ENCODE measurements around the gene PCCA. TPM values are rescaled to one million over a fixed set of nuclear protein-coding genes. Genes with fewer than 3 reads are reported as not detected.
"Not testable (repeated sequence)": the region's sequence is repeated elsewhere in the genome, so short reads cannot be mapped to it uniquely, and the experiment has no call there.

PCCA gene
- polyA plus RNA-seq, 2 donors: 11.1 to 15.2 TPM

- Histone ChIP-seq H3K4me3 (ENCODE audit: low read depth in 1 of 2, low read length in 2 of 2) (no peak overlapping the region), H3K27ac (ENCODE audit: low read depth in 2 of 2, low read length in 1 of 2) (no peak overlapping the region), H3K9me3 (ENCODE audit: control insufficient read depth in 2 of 2, insufficient read depth in 1 of 2, low read depth in 1 of 2, low read length in 1 of 2) (no peaks in the 10 kb centered on the region), H3K4me1 (ENCODE audit: control insufficient read depth in 2 of 2, insufficient read depth in 2 of 2, low read length in 1 of 2) (no peaks in the 10 kb centered on the region), H3K27me3 (ENCODE audit: control insufficient read depth in 1 of 2, insufficient read depth in 2 of 2, low read length in 2 of 2) (no peaks in the 10 kb centered on the region), H3K36me3 (ENCODE audit: control insufficient read depth in 2 of 2, insufficient read depth in 2 of 2, low read length in 1 of 2) (peaks cover 0 to 6% of the 10 kb centered on the region in 2 donors)
- WGBS, 2 donors: 82 to 85% methylated on average over 19 of the region's 19 CpGs
Observed at GRCh38 chr13:100521851-100522617, 433.1 kb downstream of the PCCA start.

- Histone ChIP-seq H3K4me1 (ENCODE audit: control insufficient read depth in 2 of 2, insufficient read depth in 2 of 2, low read length in 1 of 2) (no peaks in the 10 kb centered on the region), H3K36me3 (ENCODE audit: control insufficient read depth in 2 of 2, insufficient read depth in 2 of 2, low read length in 1 of 2) (peaks cover 0 to 6% of the 10 kb centered on the region in 2 donors), H3K27ac (ENCODE audit: low read depth in 2 of 2, low read length in 1 of 2) (no peak overlapping the region), H3K4me3 (ENCODE audit: low read depth in 1 of 2, low read length in 2 of 2) (no peak overlapping the region), H3K27me3 (ENCODE audit: control insufficient read depth in 1 of 2, insufficient read depth in 2 of 2, low read length in 2 of 2) (no peaks in the 10 kb centered on the region), H3K9me3 (ENCODE audit: control insufficient read depth in 2 of 2, insufficient read depth in 1 of 2, low read depth in 1 of 2, low read length in 1 of 2) (no peaks in the 10 kb centered on the region)
- 93 to 94% methylated on average over 9 of the region's 9 CpGs for WGBS, 2 donors
Observed at GRCh38 chr13:100522618-100523309, 433.9 kb downstream of the PCCA start.

GRCh38 chr13:100523411-100523810 is 434.5 kb downstream of the PCCA start:
- H3K27me3 ChIP-seq (ENCODE audit: control insufficient read depth in 1 of 2, insufficient read depth in 2 of 2, low read length in 2 of 2): no peaks in the 10 kb centered on the region
- H3K36me3 ChIP-seq (ENCODE audit: control insufficient read depth in 2 of 2, insufficient read depth in 2 of 2, low read length in 1 of 2): peaks cover 0 to 6% of the 10 kb centered on the region in 2 donors
- no peak overlapping the region for H3K27ac ChIP-seq (ENCODE audit: low read depth in 2 of 2, low read length in 1 of 2)
- H3K4me1 ChIP-seq (ENCODE audit: control insufficient read depth in 2 of 2, insufficient read depth in 2 of 2, low read length in 1 of 2): no peaks in the 10 kb centered on the region
- no peak overlapping the region for H3K4me3 ChIP-seq (ENCODE audit: low read depth in 1 of 2, low read length in 2 of 2)
- WGBS, 2 donors: 83 to 91% methylated on average over 14 of the region's 14 CpGs
- H3K9me3 ChIP-seq (ENCODE audit: control insufficient read depth in 2 of 2, insufficient read depth in 1 of 2, low read depth in 1 of 2, low read length in 1 of 2): no peaks in the 10 kb centered on the region

- Histone ChIP-seq H3K9me3 (ENCODE audit: control insufficient read depth in 2 of 2, insufficient read depth in 1 of 2, low read depth in 1 of 2, low read length in 1 of 2) (no peaks in the 10 kb centered on the region), H3K27me3 (ENCODE audit: control insufficient read depth in 1 of 2, insufficient read depth in 2 of 2, low read length in 2 of 2) (no peaks in the 10 kb centered on the region), H3K36me3 (ENCODE audit: control insufficient read depth in 2 of 2, insufficient read depth in 2 of 2, low read length in 1 of 2) (peaks cover 0 to 6% of the 10 kb centered on the region in 2 donors), H3K4me3 (ENCODE audit: low read depth in 1 of 2, low read length in 2 of 2) (no peak overlapping the region), H3K27ac (ENCODE audit: low read depth in 2 of 2, low read length in 1 of 2) (no peak overlapping the region), H3K4me1 (ENCODE audit: control insufficient read depth in 2 of 2, insufficient read depth in 2 of 2, low read length in 1 of 2) (no peaks in the 10 kb centered on the region)
- WGBS, 2 donors: 93% methylated on average over 8 of the region's 8 CpGs
Observed at GRCh38 chr13:100523981-100524386, 435.1 kb downstream of the PCCA start.

- H3K36me3 ChIP-seq (ENCODE audit: control insufficient read depth in 2 of 2, insufficient read depth in 2 of 2, low read length in 1 of 2); H3K4me1 ChIP-seq (ENCODE audit: control insufficient read depth in 2 of 2, insufficient read depth in 2 of 2, low read length in 1 of 2); H3K27ac ChIP-seq (ENCODE audit: low read depth in 2 of 2, low read length in 1 of 2); H3K9me3 ChIP-seq (ENCODE audit: control insufficient read depth in 2 of 2, insufficient read depth in 1 of 2, low read depth in 1 of 2, low read length in 1 of 2); H3K27me3 ChIP-seq (ENCODE audit: control insufficient read depth in 1 of 2, insufficient read depth in 2 of 2, low read length in 2 of 2); H3K4me3 ChIP-seq (ENCODE audit: low read depth in 1 of 2, low read length in 2 of 2): not testable (repeated sequence)
- 92 to 97% methylated on average over 5 of the region's 5 CpGs for WGBS, 2 donors
Observed at GRCh38 chr13:100524688-100525087, 435.8 kb downstream of the PCCA start.

- H3K36me3 ChIP-seq (ENCODE audit: control insufficient read depth in 2 of 2, insufficient read depth in 2 of 2, low read length in 1 of 2): peaks cover 0 to 2% of the 10 kb centered on the region in 2 donors
- 78% methylated on average over 17 of the region's 17 CpGs for WGBS, 2 donors
- no peaks in the 10 kb centered on the region for H3K9me3 ChIP-seq (ENCODE audit: control insufficient read depth in 2 of 2, insufficient read depth in 1 of 2, low read depth in 1 of 2, low read length in 1 of 2)
Observed at GRCh38 chr13:100525453-100526317, 436.8 kb downstream of the PCCA start.

GRCh38 chr13:100526318-100527000 is 437.6 kb downstream of the PCCA start:
- H3K27ac ChIP-seq (ENCODE audit: low read depth in 2 of 2, low read length in 1 of 2): no peak overlapping the region
- H3K4me3 ChIP-seq (ENCODE audit: low read depth in 1 of 2, low read length in 2 of 2): no peak overlapping the region
- no peaks in the 10 kb centered on the region for H3K9me3 ChIP-seq (ENCODE audit: control insufficient read depth in 2 of 2, insufficient read depth in 1 of 2, low read depth in 1 of 2, low read length in 1 of 2)
- no peaks in the 10 kb centered on the region for H3K27me3 ChIP-seq (ENCODE audit: control insufficient read depth in 1 of 2, insufficient read depth in 2 of 2, low read length in 2 of 2)
- peaks cover 0 to 2% of the 10 kb centered on the region in 2 donors for H3K36me3 ChIP-seq (ENCODE audit: control insufficient read depth in 2 of 2, insufficient read depth in 2 of 2, low read length in 1 of 2)
- 82 to 83% methylated on average over 27 of the region's 27 CpGs for WGBS, 2 donors
- H3K4me1 ChIP-seq (ENCODE audit: control insufficient read depth in 2 of 2, insufficient read depth in 2 of 2, low read length in 1 of 2): no peaks in the 10 kb centered on the region

More at GRCh38 chr13:100525453-100526317, 436.8 kb downstream of the PCCA start:
- H3K27ac ChIP-seq (ENCODE audit: low read depth in 2 of 2, low read length in 1 of 2): no peak overlapping the region
- H3K4me1 ChIP-seq (ENCODE audit: control insufficient read depth in 2 of 2, insufficient read depth in 2 of 2, low read length in 1 of 2): no peaks in the 10 kb centered on the region
- H3K4me3 ChIP-seq (ENCODE audit: low read depth in 1 of 2, low read length in 2 of 2): no peak overlapping the region
- no peaks in the 10 kb centered on the region for H3K27me3 ChIP-seq (ENCODE audit: control insufficient read depth in 1 of 2, insufficient read depth in 2 of 2, low read length in 2 of 2)

- H3K4me3 ChIP-seq (ENCODE audit: low read depth in 1 of 2, low read length in 2 of 2): no peak overlapping the region
Observed at GRCh38 chr13:100527644-100528043, 438.8 kb downstream of the PCCA start.

GRCh38 chr13:100528353-100528752 is 439.5 kb downstream of the PCCA start:
- WGBS, 2 donors: 90 to 94% methylated on average over 9 of the region's 9 CpGs
- Histone ChIP-seq H3K4me1 (ENCODE audit: control insufficient read depth in 2 of 2, insufficient read depth in 2 of 2, low read length in 1 of 2) (no peaks in the 10 kb centered on the region), H3K27ac (ENCODE audit: low read depth in 2 of 2, low read length in 1 of 2) (no peak overlapping the region), H3K36me3 (ENCODE audit: control insufficient read depth in 2 of 2, insufficient read depth in 2 of 2, low read length in 1 of 2) (peaks cover 0 to 6% of the 10 kb centered on the region in 2 donors), H3K4me3 (ENCODE audit: low read depth in 1 of 2, low read length in 2 of 2) (no peak overlapping the region), H3K9me3 (ENCODE audit: control insufficient read depth in 2 of 2, insufficient read depth in 1 of 2, low read depth in 1 of 2, low read length in 1 of 2) (no peaks in the 10 kb centered on the region), H3K27me3 (ENCODE audit: control insufficient read depth in 1 of 2, insufficient read depth in 2 of 2, low read length in 2 of 2) (no peaks in the 10 kb centered on the region)

More at GRCh38 chr13:100527644-100528043, 438.8 kb downstream of the PCCA start:
- Histone ChIP-seq H3K4me1 (ENCODE audit: control insufficient read depth in 2 of 2, insufficient read depth in 2 of 2, low read length in 1 of 2) (no peaks in the 10 kb centered on the region), H3K9me3 (ENCODE audit: control insufficient read depth in 2 of 2, insufficient read depth in 1 of 2, low read depth in 1 of 2, low read length in 1 of 2) (no peaks in the 10 kb centered on the region), H3K27ac (ENCODE audit: low read depth in 2 of 2, low read length in 1 of 2) (no peak overlapping the region), H3K27me3 (ENCODE audit: control insufficient read depth in 1 of 2, insufficient read depth in 2 of 2, low read length in 2 of 2) (no peaks in the 10 kb centered on the region), H3K36me3 (ENCODE audit: control insufficient read depth in 2 of 2, insufficient read depth in 2 of 2, low read length in 1 of 2) (peaks cover 0 to 6% of the 10 kb centered on the region in 2 donors)
- whole genome bisulfite sequencing, 2 donors: 88 to 91% methylated on average over 9 of the region's 9 CpGs

Data from esophagus (tissue), 2 donors.